Urinary bladder (tissue), 4 donors: ENCODE data around the gene DDX42. TPM values are rescaled to one million over a fixed set of nuclear protein-coding genes. Genes with fewer than 3 reads are reported as not detected.

Experiments
- DNase-seq: peaks from one replicate; pipeline ENCODE4 v3.0.0-alpha.2; 2015; ENCODE audit errors: extremely low spot score
- H3K27ac ChIP-seq: one replicate; pipeline ENCODE4 v1.5.1; 2013; ENCODE audit warnings: low read depth, mild to moderate bottlenecking, moderate library complexity
- H3K36me3 ChIP-seq: one replicate; pipeline ENCODE4 v1.6.1; 2013; ENCODE audit warnings: mild to moderate bottlenecking, moderate library complexity; ENCODE audit not compliant: insufficient read depth
- H3K4me1 ChIP-seq: one replicate; pipeline ENCODE4 v1.6.1; 2013; ENCODE audit warnings: mild to moderate bottlenecking, moderate library complexity; ENCODE audit not compliant: insufficient read depth
- H3K4me3 ChIP-seq: one replicate; pipeline ENCODE4 v1.5.1; 2013; ENCODE audit warnings: low read depth, low read length
- WGBS: extraction: QIAGEN DNeasy Blood & Tissue Kit; methylation state at CpG from one replicate; pipeline ENCODE4 v1.1.7; 2013; 5-methylcytosine and 5-hydroxymethylcytosine counted together
- polyA plus RNA-seq: library from polyadenylated mRNA; stranded (reverse); fragments of 200-250 nt; gene quantifications from one replicate; pipeline ENCODE4 v1.2.3, GENCODE V29; 2013
- total RNA-seq: library from RNA; depleted of rRNA; stranded (reverse); fragments of >200 nt; gene quantifications from one replicate; pipeline ENCODE4 v1.2.3, GENCODE V29; 2014
- donor health status: healthy with polysubstance abuse.
- donor health status: healthy.

DDX42 gene
- total and polyA plus RNA-seq, 2 donors = 67.3 to 138 TPM

DNA sequence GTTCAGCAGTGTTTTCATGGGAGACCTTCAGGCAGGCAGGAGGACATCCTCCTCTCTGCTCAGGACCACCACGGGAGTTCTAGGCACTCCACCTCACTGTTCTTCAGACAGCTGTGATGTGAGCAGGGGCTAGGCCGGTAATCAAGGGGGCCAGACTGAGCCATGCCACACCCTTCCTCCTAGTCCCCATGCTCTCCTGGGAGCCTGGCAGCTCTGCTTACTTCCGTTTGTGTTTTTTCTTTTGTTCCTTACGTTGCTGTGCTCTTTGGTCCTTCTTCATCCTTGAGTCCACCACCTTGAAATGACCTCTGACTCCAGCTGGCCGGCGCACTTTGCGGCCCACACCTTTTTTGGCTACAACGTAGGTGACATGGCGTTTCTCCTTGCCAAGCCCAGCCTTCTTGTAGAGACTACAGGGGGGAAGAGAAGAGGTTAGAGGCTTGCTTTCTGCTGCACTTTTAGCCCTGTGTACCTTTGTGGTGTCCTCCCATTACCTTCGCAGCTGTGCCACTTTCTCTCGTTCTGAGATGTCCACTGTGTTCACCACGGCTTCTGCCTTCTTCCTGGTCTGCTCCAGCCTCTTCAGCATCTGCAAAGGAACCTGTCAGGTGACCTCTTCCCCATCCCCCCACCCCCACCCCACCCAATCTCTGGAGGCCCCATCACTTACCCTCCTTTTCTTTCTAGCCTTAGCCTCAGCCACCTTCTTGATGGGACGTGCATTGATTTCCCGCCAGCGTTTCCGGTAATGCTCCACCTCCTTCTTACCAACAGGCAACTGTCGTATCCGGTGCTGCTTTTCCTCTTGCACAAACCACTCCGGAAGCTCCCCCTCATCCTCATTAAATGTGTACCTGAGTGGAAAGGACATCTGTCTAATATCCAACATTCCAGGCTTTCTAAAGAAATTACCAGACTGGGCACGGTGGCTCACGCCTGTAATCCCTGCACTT lies 45.9 kb downstream of the DDX42 start:
- no peak overlapping the region for H3K27ac ChIP-seq
- peaks cover 10% of the 10 kb centered on the region for H3K36me3 ChIP-seq
- no peak overlapping the region for H3K4me3 ChIP-seq
- H3K4me1 ChIP-seq = no peaks in the 10 kb centered on the region
- no peak for DNase-seq
- 74% methylated on average over 21 of the region's 21 CpGs for WGBS

DNA sequence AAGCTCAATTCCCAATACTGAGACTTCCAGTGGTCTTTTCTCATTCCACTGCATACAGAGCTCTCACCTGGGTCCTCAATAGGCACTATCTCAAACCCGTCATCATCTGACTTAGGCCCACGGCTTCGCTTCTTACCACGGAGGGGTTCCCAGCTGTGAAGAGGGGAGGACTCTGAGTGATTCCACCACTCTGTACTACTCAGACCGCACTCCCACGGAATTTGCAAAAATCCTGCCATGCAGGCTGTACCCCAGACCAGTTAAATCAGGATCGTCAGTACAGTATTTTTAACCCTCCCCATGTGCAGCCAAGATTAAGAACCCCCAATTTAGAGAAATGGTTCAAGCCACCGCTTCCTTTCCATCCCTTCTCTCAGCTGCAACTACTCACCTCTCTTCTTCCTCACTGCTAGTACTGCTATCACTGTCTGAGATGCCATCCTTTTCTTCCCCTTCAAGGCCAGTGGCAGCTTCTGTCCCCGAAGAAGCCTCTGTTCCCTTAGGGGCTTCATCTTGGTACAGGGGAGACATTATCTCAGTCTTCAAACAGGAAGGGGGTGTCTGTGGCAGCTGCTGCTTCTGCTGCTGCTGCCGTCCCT lies 47.1 kb downstream of the DDX42 start:
- WGBS = 86% methylated on average over 10 of the region's 10 CpGs
- Histone ChIP-seq H3K4me3 (no peak overlapping the region), H3K27ac (no peak overlapping the region), H3K36me3 (peaks cover 10% of the 10 kb centered on the region), H3K4me1 (no peaks in the 10 kb centered on the region)
- DNase-seq = no peak

DNA sequence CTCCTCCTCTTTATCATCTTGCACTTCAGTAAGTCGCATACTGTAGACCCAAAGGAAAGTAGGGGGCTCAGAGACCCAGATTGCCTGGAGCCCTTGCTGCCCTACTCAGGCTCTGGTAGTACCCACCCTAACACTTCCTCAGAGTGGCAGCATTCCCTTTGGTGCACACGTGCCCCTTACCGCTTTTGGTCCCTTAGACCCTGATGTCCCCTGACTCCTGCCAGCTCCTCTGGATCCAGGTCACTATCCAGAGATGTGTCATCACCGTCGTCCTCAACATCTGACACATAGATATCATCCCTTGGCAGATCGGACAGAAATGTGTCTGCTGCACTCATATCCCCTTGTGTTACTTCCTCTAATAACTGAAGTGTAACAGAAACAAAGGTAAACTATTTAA lies 47.8 kb downstream of the DDX42 start:
- H3K36me3 ChIP-seq = peaks cover 10% of the 10 kb centered on the region
- DNase-seq = no peak
- no peak overlapping the region for H3K27ac ChIP-seq
- no peak overlapping the region for H3K4me3 ChIP-seq
- 76% methylated on average over 6 of the region's 6 CpGs for WGBS
- no peaks in the 10 kb centered on the region for H3K4me1 ChIP-seq

DNA sequence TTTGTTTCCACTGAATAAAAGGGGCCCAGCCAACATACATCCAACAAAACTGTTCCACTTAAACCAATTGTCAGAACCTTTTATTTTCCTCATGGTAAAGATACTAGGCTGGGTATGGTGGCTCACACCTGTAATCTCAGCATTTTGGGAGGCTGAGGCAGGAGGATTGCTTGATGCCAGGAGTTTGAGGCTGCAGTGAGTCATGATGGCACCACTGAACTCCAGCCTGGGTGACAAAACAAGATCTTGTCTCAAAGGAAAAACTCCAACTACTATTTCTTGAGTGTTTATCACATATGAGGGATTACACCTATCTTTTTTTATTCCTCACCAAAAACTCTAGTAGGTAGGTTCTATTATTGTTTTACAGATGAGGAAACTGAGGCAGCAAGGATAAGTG lies 48.6 kb downstream of the DDX42 start:
- Histone ChIP-seq H3K4me1 (no peaks in the 10 kb centered on the region), H3K27ac (no peak overlapping the region), H3K4me3 (no peak overlapping the region), H3K36me3 (peaks cover 9% of the 10 kb centered on the region)
- DNase-seq = no peak

DNA sequence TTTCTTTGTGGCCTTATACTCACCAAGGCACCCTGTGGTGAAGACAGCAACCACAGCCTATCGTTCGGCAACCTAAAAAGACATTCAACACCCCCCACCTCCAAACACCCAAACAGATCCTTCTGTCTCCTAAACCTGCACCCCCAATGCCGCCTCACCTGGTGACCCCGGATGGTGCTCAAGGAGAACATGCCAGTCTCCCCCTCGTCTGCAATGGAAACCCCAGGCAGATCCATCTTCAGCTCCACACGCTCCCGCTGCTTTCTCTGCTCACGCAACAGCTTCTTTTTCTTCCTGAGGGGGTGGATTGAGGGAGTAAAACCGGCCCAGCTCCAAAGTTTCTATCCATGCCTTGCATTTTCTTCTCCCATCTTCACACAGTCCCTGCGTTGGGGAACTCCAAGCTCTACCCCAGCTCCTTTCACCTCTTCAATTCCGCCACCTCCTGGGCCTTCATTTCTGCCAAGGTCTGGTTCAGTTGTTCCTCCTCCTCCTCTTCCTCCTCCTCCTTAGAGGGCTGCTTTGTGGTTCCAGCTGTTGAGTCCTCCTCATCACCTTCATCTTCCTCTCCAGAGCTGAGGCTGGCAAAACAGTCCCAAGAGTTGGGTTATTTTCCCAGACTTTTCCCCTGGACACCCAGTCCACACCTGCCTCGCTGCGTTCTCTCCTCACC lies 49.8 kb downstream of the DDX42 start:
- Histone ChIP-seq H3K36me3 (peaks cover 5% of the 10 kb centered on the region), H3K27ac (no peak overlapping the region), H3K4me1 (no peaks in the 10 kb centered on the region), H3K4me3 (no peak overlapping the region)
- no peak for DNase-seq
- WGBS = 94% methylated on average over 13 of the region's 13 CpGs

DNA sequence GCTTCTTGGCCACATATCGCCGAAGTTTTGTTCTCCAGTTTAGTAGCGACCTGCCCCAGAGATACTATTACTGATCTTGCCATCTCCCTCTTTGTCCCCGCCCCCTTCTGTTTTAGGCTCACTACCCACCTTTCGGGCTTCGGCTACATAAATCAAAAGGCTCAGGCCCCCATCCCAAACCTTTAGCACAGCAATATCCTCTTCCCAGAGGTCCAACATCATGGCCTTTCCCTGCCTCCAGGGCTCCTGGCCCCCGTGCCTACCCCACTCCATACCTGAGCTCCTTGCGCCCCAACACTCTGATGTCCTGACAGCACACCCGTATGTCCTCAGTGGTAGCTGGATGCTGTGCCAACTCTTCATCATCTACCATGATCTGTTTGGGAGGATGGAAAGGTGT lies 50.4 kb downstream of the DDX42 start:
- DNase-seq = no peak
- 94% methylated on average over 9 of the region's 9 CpGs for WGBS
- Histone ChIP-seq H3K4me3 (no peak overlapping the region), H3K27ac (no peak overlapping the region), H3K36me3 (peaks cover 4% of the 10 kb centered on the region), H3K4me1 (no peaks in the 10 kb centered on the region)

DNA sequence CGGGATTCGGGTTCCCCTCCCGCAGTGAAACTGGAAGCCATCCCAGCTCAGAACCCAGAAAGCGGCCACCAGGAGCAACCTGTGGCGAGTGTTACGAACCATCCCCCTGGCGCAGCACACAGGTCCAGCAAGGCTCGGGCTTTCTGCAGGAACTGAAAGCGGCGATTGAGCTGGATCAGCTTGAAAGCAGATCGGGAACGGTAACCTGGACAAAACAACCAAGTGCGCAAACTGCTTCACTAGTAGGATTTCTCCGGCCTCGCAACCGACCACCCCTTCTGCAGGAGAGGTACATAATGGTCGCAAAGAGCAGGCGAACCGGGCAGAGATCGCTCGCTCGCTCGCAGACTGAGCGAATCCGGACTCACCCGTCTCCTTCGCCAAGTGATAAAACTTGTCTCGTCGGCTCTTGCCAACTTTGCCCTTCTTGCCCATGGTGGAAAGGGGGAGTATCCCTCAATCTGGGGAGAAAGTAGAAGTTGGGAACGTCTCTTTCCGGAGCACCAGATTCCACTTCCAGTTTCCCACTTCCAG lies 52.6 kb downstream of the DDX42 start:
- no peaks in the 10 kb centered on the region for H3K36me3 ChIP-seq
- WGBS = under 1% methylated on average over 31 of the region's 31 CpGs
- no peaks in the 10 kb centered on the region for H3K4me1 ChIP-seq
- peak overlapping the region; percentile 70 for H3K4me3 ChIP-seq
- DNase-seq = no peak
- peak overlapping the region; percentile 70 for H3K27ac ChIP-seq

DNA sequence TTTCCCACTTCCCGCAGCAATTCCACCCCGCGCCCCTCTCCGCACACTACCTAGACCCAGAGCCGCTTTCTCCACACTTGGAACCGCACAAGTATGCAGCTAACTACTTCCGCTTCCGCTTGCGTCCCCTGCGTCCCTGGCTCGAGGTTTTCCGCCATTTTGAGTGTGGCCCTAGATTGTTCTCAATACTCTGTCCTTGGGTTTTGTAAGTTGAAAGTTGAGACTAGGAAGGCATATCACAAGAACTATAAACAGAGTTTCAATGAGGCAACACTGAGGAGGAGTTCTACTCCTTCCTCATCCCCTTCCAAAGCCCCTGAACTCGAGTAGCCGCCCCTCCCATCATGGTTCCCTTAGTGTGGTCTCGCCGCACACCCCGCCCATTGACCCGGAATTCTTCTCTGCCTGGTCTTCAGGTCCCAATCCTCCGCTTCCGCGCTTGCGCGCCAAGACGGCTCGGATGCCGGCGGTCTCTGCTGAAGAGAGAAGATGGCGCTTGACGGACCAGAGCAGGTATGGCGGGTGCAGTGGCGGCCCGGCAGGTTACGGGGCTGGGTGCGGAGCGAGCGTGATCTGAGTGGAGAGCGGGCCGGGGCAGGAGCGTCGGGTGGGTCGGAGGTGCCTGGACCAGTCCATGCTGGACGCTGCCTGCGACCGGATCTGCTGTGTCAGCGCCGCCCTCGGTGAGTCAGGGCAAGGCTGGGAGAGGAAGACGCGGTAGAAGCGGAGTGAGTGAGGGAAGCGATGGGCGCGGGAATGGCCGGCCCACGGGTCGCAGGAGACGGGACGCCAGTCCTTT lies 53.2 kb downstream of the DDX42 start, which contains the start of the genes FTSJ3 and PSMC5:
Gene FTSJ3, minus strand, starts transcription at position 662 of the 799 bp plus-strand sequence. CDS start 761 bp downstream, outside the sequence.
Gene PSMC5, plus strand, starts transcription at position 430 of the 799 bp plus-strand sequence. Its CDS starts 60 bp downstream, at position 490.
- Histone ChIP-seq H3K4me3 (peak within 1 kb of the TSS; percentile 70), H3K27ac (peak within 1 kb of the TSS; percentile 70), H3K36me3 (no peaks in the 10 kb centered on the region), H3K4me1 (no peaks in the 10 kb centered on the region)
- peak; percentile 94 for DNase-seq
- under 1% methylated on average over 58 of the region's 58 CpGs for WGBS

DNA sequence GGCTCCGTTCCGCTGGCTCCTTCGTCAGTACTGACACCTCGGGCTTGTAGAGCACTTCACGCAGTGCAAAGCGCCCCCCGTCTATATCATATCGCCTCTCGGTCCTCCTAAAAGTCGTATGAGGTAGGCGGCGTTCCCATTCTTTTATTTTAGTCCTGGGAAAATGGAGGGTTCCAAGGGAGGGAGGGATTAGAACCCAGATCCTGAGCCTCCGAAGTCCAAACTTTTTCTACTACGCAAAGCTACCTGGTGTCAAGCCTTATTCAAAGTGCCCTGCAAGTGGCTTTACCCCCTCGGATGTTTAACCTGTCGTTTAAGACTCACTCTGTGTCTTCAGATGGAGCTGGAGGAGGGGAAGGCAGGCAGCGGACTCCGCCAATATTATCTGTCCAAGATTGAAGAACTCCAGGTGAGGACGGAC lies 53.8 kb downstream of the DDX42 start:
- Histone ChIP-seq H3K36me3 (peaks cover 4% of the 10 kb centered on the region), H3K4me1 (no peaks in the 10 kb centered on the region), H3K27ac (peak overlapping the region; percentile 70), H3K4me3 (peak overlapping the region; percentile 70)
- WGBS = 1% methylated on average over 19 of the region's 19 CpGs
- DNase-seq = no peak

DNA sequence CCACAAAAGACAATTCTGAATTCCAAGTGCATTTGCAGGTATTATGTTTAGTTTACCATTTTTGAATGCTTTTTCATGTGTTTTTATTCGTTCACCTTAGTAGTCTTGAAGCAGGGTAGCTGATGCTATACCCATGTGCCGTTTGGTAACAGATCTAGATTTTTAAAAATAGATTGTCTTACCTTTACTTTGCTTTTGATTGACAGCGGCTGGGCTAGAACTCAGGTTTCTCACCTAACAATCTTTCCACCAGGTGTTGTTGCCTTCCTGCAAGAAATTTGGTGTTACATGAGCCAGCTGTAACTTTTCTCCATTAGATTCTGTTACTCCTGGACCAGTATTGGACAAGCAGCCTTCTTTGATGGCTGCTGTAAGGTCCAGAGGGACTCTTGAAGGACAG lies 55.0 kb downstream of the DDX42 start:
- H3K4me3 ChIP-seq = no peak overlapping the region
- H3K27ac ChIP-seq = no peak overlapping the region
- WGBS = 93% methylated on average over 3 of the region's 3 CpGs
- H3K4me1 ChIP-seq = no peaks in the 10 kb centered on the region
- no peak for DNase-seq
- H3K36me3 ChIP-seq = peaks cover 4% of the 10 kb centered on the region

DNA sequence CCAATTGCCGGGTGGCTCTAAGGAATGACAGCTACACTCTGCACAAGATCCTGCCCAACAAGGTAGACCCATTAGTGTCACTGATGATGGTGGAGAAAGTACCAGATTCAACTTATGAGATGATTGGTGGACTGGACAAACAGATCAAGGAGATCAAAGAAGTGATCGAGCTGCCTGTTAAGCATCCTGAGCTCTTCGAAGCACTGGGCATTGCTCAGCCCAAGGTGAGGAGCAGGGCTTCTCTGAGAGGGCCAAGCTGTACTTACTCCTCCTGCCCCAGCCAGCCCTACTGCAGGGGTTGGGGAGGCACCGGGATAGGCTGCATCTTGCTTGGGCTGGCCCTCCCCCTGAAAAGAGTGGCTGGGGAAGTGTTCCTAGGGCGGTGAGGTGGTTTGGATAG lies 56.3 kb downstream of the DDX42 start:
- no peak for DNase-seq
- Histone ChIP-seq H3K4me1 (no peaks in the 10 kb centered on the region), H3K27ac (no peak overlapping the region), H3K36me3 (peaks cover 4% of the 10 kb centered on the region), H3K4me3 (no peak overlapping the region)
- 90% methylated on average over 5 of the region's 5 CpGs for WGBS

DNA sequence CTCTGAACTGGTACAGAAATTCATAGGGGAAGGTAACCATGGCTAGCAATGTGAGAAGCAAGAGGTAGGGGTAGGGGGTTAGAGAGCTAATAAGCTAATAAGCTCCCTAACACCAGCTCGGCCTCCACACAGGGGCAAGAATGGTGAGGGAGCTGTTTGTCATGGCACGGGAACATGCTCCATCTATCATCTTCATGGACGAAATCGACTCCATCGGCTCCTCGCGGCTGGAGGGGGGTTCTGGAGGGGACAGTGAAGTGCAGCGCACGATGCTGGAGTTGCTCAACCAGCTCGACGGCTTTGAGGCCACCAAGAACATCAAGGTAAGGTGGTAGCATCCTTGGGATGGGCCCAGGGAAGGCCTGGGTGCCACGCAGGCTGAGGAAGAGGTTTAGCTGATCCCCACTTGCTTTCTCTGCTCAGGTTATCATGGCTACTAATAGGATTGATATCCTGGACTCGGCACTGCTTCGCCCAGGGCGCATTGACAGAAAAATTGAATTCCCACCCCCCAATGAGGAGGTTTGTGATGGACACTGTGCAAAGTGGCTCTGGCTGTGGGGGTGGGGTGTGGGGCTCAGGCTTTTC lies 57.0 kb downstream of the DDX42 start:
- H3K27ac ChIP-seq = no peak overlapping the region

More for the DNA sequence above, 57.0 kb downstream of the DDX42 start:
- WGBS = 85% methylated on average over 15 of the region's 15 CpGs
- no peak for DNase-seq
- Histone ChIP-seq H3K4me1 (no peaks in the 10 kb centered on the region), H3K4me3 (no peak overlapping the region), H3K36me3 (peaks cover 4% of the 10 kb centered on the region)
